Right renal cortex interstitium (tissue), 3 donors: Measurements from ENCODE around the gene CD80. TPM values are rescaled to one million over a fixed set of nuclear protein-coding genes. Genes with fewer than 3 reads are reported as not detected.

Source experiments
- DNase-seq, 3 donors: peaks; one replicate each; pipeline ENCODE4 v3.0.0-alpha.2; 2013; ENCODE audit warnings: low read depth in 3 of 3, low spot score in 2 of 3
- polyA plus RNA-seq, 3 donors: library from polyadenylated mRNA; unstranded; fragments of 120-200 nt; gene quantifications; one replicate each; pipeline ENCODE4 v1.2.1, GENCODE V29; 2013; ENCODE audit not compliant: insufficient read length in 3 of 3

The CD80 gene
- polyA plus RNA-seq, 3 donors = 0.11 to 0.23 (median 0.12) TPM

DNA sequence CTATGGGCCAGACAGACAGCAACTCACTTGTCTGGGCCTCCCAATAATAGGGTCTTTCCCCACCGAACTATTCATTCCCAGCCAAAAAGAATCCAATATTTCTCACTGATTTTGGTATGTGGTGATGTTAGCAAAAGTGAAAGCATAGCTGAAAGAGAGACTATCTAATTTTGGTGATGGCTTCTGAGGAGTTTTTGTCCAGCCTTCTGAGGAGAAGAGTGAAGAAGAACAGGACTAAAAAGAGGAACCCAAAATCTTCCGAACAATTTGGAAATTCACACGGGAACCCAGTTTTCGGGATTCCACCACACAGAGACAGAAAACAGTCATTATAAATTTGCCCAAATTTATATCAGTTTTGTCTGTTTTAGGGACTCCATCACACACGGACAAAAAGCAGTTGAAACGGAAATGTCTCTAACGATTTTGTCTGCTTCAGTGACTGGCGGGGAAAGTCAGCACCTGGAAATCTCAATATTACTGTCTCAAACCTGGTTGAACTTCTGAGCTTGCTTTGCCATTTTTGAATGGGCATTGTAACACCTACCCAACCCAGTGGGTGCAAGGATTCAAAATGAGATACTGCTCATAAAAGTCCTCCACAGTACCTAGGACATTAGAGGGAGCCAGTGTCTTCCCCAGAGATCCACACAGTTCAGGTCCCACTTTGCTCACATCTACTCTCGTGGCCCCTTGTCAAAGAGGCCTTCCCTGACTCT is 9.1 kb downstream of the CD80 start:
- no peak for DNase-seq

DNA sequence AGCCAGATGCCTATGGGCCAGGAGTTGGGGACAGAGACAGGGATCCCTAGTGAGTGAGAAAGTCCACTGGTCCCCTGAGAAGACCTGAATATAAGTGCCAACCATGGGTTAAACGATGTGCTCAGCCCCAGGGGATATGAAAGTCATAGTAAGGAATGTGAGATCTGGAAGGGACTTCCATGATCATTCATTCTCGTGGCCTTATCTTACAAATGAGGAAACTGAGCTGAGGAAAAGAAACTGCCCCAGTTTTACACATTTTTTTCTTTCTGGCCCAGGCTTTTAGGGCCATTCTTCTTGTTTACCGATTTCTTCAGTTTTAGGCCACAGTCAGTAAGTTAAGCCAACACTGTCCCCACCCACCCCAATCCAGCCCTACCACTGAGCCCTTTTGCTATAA is 11.1 kb downstream of the CD80 start:
- no peak for DNase-seq

DNA sequence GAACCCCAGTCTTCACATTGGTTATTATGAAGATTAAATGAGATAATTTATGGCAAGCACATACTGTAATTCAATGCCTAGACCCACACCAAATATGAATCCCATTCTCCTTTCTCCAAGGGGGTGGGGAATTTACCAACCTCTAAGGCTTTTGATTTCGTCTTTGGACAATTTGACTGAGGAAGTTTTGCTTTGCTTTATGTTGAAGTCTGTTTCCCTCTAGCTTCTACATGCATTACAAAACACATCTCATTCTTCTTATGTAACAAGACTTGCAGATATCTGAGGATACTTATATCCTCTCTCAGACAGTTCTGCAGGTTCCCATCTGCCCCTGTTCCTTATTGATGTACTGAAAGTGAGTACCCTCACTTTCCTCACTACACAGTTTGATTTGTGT is 12.2 kb downstream of the CD80 start:
- no peak for DNase-seq

DNA sequence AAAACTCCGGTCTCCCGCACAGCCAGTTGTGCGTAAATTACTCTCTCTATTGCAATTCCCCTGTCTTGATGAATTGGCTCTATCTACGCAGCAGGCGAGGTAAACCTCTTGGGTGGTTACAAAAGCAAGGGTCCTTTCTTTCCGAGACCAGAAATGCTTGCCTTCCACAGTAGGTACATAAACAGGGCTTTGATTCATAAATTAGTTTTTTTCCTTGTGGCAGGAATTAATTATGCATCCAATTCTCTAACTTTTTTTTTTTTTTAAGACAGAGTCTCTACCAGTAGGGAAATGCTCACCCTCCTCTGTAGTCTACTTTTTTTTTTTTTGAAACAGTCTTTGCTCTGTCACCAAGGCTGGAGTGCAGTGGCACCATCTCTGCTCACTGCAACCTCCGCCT is 16.3 kb downstream of the CD80 start:
- no peak for DNase-seq

DNA sequence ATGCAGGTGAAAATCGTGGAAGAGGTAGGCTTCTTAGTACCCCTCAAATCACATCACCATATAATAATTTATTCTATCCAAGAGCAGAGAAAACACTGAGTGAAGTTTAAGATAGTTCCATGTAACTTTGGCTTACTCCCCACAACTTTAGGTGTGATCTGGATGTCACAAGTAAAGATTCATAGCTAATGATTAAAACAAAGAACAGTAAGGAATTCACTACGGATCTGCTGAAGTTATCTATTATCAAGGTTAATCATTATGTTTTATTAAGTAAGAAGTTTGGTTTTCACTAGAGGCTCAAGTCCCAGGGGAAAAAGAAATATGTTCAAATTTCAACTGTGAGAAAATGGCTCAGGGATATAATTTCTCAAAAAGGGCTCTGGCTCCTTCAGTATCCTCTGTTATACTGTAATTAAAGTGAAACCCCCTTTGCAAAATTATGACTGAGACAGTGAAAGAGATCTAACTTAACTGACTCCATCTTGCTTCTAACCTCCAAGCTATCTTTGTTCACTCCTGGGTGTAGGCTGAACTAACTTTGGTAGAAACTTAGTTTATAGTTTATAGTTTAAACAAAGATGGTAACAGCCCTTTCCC is 17.1 kb downstream of the CD80 start:
- no peak for DNase-seq

DNA sequence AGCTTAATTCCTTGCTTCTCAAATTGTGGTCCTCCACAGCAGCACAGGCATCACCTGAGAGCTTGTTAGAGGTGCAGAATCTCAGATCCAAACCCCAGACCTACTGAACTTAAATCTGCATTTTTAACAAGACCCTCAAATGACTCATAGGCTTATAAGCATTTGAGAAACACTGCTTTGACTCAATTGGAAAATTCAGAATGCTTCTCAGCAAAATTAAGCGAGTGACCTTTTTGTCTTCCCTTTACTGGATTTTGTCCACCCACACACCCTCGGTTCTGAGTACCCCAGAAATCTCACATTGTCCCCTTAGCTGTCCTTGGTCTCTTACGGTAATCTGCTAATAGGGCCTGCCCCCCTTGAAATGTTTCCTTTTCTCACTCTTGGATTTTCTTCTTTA is 17.9 kb downstream of the CD80 start:
- no peak for DNase-seq

DNA sequence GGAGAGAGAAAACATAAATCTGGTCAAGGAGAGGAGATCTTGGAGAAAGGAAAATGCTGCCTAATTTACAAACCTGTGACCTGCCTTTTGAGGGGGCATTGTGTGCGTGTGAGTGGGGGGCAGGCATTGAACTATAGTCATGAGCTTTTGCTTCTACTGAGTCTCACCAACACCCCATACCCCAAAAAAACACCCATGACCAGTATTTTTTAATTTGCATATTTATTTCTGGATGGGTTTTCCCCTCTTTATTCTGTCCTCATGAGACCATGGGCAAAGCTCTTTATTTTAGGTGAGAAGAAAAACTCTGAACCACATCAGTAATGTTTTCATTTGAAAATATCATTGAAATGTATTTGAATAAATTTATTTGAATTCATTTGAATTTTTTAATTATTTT is 20.6 kb downstream of the CD80 start:
- DNase-seq = no peak

DNA sequence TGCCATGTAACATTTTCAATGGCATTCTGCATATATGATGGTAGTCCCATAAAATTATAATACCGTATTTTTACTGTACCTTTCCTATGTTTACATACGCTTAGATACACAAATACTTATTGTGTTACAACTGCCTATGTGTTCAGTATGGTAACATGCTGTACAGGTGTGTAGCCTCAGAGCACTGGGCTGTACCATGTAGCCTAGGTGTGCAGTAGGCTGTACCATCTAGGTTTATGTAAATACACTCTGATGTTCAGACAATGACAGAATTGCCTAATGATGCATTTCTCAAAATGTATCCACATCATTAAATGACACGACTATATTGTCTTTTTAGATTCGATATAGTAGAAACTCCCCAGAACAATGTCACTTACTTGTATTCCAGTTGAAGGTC is 22.7 kb downstream of the CD80 start:
- DNase-seq = no peak

DNA sequence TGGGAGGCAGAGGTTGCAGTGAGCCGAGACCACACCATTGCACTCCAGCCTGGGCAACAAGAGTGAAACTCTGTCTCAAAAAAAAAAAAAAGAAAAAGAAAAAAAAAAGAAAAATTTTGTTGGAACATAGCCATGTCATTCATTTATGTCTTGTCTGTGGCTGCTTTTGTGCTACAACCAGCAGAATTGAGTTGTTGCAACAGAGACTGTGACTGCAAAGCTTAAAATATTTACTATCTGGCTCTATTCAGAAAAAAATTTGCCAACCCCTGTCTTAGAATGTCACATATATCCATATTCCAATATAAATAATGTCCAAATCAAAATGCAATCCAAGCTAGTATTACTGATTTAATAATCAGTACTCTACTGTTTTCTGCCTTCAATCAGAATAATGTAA is 25.1 kb downstream of the CD80 start:
- no peak for DNase-seq

DNA sequence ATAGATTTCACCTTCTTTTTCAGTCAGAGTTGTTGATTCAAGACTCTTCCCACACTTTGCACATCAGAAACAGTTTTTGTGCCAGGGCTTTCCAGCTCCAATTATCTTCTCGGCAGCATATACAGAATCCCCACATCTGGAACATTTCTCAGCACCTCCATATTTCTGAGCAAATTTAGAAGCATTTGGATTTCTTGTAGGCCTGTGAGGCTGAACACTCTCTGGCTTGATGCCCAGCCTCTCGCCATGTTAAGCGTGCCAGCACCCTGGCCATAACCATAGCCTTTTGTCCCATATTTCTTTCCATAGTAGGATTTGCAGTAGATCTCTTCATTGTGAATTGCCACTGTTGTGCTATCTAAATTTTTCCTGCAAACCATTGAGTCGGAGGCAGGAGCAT is 28.3 kb downstream of the CD80 start:
- DNase-seq = no peak

DNA sequence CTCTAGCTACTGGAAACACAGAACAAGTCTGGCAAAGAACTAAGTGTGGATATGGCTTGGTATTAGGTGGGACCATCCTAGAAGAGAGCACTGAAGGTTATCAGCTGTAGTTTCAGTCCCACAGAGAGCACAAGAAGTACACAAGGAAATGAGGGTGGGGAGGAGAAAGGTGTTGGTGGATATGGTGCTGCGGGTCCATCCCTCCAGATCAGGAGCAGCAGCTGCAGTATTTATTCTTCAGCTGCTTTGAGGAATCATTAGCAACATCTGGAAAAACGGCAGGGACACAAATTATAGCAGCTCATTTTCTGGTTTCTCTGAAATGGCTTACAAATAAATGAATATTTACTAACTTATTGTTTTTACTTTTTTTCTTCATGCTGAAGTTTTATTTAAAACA is 29.0 kb downstream of the CD80 start:
- DNase-seq = no peak

DNA sequence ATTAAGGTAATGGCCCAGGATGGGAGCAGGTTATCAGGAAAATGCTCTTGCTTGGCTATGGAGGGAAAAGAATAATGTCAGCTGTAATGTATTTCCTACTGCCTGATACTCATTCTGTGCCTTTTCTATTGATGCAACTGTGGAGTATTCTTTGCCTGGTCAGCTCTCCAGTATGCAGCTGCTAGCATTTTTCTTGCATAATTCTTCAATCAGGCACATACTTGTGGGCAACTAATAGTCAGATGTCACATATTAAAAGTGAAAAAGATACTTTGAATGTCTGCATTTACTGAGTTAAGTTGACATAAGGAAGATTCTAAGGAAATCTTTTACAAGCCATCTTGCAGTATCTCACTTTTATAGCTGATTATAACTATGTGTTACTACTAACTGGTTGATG is 29.5 kb downstream of the CD80 start:
- DNase-seq = no peak

DNA sequence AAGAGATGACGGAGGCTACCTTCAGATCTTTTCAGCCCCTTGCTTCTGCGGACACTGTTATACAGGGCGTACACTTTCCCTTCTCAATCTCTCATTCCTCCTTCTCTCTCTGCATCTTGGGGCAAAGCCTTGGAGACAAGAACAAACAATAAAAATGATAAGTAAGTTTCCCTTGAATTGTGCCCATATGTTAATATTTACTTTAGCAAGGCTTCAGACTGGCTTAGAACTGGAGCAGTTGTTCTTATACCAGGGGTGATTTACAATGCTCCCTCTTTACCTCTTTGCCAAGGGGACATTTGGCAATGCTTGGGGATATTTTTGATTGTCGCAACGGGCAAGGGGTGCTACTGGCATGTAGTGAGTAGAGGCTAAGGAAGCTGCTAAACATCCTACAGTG is 31.7 kb downstream of the CD80 start:
- no peak for DNase-seq

DNA sequence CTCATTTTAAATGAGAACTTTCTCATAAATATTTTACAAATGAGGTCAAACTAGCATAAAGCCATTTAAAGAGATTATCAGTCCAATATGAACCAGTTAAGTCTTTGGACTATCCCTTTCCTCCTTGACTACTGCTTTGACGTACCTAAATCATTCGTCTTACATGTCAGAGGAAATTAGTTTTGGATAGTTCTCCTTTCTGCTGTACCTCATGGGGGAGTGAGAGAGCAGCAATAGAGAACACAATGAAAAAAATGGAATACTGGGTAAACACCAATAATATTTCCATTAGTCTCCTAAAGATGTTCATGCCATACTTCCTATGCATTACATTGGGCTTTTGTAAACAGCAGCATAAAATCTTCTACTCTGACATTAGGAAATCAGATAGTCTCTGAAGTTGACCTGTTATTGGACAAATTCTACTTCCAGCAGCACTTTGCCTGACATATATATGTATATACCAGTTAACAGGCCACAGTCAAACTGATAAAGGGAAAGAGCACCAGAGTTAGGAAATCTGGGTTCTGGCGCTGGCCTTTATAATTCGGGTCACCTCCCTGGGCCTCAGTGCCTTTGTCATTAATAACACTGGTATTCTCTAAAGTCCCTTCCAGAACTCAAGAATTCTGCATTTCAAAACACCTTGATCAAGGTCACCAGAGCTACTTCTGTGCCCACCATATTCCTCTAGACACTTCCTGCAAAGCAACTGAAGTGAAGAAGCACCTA is 34.3 kb downstream of the CD80 start:
- DNase-seq = no peak

DNA sequence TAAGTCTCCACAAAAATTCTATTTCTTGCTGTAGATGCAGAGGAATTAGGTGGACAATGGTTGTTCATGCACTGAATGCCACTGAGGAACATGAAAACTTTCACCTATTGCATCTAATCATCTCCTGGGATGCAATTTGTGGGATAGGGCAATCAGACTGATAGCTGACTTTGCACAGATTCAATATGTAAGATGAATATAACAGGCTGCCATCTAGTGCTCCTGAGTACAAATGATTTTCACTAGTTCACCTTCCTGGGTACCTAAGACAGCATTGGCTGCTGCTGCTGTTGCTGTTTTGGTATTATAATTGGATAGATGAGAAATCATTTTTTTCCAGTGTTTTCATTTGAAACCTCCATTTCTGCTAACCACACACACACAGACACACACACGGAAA is 41.4 kb downstream of the CD80 start:
- no peak for DNase-seq

DNA sequence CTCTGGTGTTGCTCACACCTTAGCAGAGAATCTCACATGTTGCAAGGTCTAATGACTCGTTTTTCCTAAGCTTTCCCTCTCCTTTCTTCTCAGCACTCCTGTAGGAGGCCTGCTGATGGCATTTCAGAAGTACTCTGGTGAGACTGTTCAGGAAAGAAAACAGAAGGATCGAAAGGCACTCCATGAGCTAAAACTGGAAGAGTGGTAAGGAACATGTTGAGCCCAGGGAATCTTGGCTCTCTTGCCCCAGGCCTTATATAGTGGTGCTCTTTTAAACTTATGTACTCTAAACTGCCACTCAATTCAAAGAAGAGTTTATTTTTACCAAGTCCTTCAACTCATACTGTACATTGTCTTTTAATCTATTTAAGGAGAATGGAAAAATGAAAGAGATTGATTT is 42.3 kb downstream of the CD80 start:
- DNase-seq = no peak

DNA sequence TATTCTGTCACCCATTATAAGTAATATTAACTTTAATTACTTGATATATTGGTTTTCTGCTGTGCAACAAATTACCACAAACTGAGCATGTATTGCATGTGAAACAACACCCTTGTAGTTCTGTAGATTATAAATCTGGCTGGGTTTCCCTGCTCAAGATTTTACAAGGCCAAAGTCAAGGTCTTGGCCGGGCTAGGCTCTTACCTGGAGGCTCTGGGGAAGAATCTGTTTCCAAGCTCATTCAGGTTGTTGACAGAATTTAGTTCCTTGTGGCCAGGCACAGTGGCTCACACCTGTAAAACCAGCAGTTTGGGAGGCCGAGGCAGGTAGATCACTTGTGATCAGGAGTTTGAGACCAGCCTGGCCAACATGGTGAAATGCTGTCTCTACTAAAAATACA is 44.8 kb downstream of the CD80 start:
- DNase-seq = no peak

DNA sequence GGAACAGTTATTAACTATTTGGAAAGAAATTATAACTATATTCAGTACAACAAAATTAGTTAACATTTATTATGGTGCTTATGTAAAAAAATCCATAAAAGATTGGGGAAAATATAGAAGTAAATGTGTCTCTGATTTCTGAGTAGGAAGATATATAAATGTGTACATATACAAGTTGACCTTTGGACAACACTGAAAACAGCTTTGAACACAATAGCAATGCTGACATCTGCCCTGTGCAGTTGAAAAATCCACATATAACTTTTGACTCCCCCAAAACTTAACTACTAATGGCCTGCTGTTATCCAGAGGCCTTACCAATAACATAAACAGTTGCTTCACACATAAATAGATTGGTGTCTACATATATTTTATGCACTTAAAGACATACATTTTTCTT is 48.7 kb downstream of the CD80 start:
- no peak for DNase-seq

DNA sequence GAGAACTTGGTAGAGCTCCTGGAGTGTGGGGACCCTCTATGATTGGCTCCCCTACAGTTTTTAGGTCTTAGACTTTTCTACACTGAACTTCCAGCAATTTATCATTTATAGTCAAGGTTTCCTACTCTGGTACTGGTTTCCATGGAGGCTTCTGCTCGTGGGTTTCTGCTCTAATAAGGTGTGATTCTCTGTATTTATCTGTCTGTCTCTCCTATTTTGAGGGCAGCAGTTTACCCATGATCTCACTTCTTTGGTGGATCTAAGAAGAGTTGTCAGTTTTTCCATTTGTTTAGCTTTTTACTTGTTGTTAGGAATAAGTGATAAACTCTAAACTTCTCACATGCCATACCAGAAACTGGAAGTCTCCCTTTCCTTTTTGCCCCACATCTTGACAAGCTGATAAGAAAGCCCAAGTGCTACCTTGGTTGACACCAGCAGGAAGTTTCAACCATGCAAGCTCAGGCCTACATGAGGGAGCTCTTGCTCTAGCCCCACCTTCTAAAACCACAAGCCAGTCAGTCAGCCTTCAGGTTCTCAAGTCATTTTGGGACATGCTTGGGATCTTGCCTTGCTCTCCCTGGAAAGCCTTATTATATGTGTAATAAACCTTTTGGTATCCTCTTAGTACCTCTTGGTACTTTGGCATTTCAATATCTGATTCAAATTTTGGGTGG is 51.1 kb downstream of the CD80 start:
- no peak for DNase-seq

DNA sequence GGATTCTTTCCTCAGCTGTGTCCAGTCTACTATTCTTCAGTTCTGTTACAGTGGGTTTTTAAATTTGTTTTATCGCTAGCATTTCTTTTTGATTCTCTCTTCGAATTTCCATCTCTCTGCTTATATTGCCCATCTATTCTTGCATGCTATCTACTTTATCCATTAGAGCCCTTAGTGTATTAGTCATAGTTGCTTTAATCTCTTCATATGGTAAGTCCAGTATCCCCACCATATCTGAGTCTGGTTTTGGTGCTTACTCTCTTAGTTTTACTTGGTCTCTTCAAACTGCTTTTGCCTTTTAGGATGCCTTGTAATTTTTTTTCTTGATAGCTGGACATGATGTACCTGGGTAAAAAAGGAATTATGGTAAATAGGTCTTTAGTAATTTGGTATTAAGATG is 52.0 kb downstream of the CD80 start:
- no peak for DNase-seq

DNA sequence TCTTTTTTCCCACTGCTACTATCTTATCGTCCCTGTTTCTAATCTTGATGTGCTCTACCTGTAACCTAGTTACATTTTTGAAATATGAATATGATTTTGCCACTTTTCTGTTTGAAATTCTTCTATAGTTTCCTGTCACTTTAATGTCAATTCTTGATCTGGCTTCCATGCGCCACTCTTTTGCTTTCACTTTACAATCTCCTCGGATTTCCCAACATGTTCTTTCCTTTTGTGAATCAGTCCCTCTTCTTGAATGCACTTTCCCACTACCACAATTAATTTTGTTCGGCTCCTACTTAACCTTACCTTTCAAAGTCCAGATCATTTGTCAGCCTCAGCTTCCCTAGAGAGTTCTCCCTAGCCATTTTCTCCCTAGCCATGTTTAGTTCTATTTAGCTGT is 52.8 kb downstream of the CD80 start:
- no peak for DNase-seq

DNA sequence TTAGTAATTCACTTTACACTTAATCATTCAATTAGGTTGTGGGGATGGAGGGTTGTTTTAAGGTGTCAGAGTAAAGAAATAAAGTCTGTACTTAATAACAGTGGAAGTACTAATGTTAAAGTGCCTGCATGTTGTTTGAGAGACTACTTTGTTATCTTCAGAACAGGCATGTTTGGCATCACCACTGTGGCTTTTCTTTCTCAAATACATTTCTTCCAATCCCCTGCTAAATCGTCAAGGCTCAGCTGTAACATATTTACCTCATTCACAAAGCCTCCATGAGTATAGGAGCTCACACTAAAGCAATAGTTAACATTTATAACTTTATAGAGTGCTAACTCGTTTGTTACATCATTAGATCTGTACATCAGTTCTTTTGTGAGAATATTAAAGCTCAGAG is 58.5 kb downstream of the CD80 start:
- DNase-seq = no peak
